CD8-positive, alpha-beta memory T cell (primary cell): ENCODE data around the gene CRYGD. TPM values are rescaled to one million over a fixed set of nuclear protein-coding genes. Genes with fewer than 3 reads are reported as not detected.
"Not testable (repeated sequence)": the region's sequence is repeated elsewhere in the genome, so short reads cannot be mapped to it uniquely, and the experiment has no call there.

ENCODE experiments used
- CTCF ChIA-PET: fragments of 350-600 bp; sonication (Branson Sonifier 250); formaldehyde crosslinking; loops from one replicate; lab custom pipeline; 2021; ENCODE audit warnings: antibody characterized with exemption; lab: Charles Lee
- POLR2A ChIA-PET: fragments of 350-600 bp; sonication (Branson Sonifier 250); formaldehyde crosslinking; loops from one replicate; lab custom pipeline; 2021; ENCODE audit warnings: antibody characterized with exemption; lab: Charles Lee
- DNase-seq, 5 donors: peaks; one replicate each; pipeline versions ENCODE4 v3.0.0 to v3.0.0-alpha.2; 2020 to 2022; ENCODE audit warnings: mixed read lengths in 1 of 5
- H3K27ac ChIP-seq: one replicate; pipeline ENCODE4 v1.7.0; 2013; ENCODE audit warnings: low read depth, mild to moderate bottlenecking, low read length, moderate library complexity
- H3K27me3 ChIP-seq: 2 replicates; pipeline ENCODE4 v1.7.0; 2013; ENCODE audit warnings: low read length, mild to moderate bottlenecking; ENCODE audit not compliant: insufficient read depth, poor library complexity, severe bottlenecking
- H3K36me3 ChIP-seq: 2 replicates; pipeline ENCODE4 v1.7.0; 2013; ENCODE audit warnings: mild to moderate bottlenecking, low read length, moderate library complexity; ENCODE audit not compliant: insufficient read depth
- H3K4me1 ChIP-seq: 2 replicates; pipeline ENCODE4 v1.7.0; 2013; ENCODE audit warnings: mild to moderate bottlenecking, low read length, moderate library complexity; ENCODE audit not compliant: insufficient read depth
- H3K4me3 ChIP-seq: 2 replicates; pipeline ENCODE4 v1.7.0; 2013; ENCODE audit warnings: mild to moderate bottlenecking, low read length
- H3K9me3 ChIP-seq: 2 replicates; pipeline ENCODE4 v1.7.0; 2013; ENCODE audit warnings: mild to moderate bottlenecking, low read length
- H3K27ac Mint-ChIP-seq, 8 donors: one replicate each; pipeline ENCODE4 v1.8.0; 2020 to 2021; ENCODE audit warnings: mixed read lengths in 8 of 8, mild to moderate bottlenecking in 6 of 8, inconsistent platforms in 3 of 8, moderate library complexity in 3 of 8
- H3K27me3 Mint-ChIP-seq, 2 donors: one replicate each; pipeline ENCODE4 v1.8.0; 2020 to 2021; ENCODE audit warnings: mixed read lengths in 2 of 2, mild to moderate bottlenecking in 1 of 2, moderate library complexity in 1 of 2
- H3K36me3 Mint-ChIP-seq, 3 donors: one replicate each; pipeline ENCODE4 v1.8.0; 2020 to 2021; ENCODE audit warnings: mixed read lengths in 3 of 3, inconsistent platforms in 1 of 3, mild to moderate bottlenecking in 1 of 3
- H3K4me1 Mint-ChIP-seq, 3 donors: one replicate each; pipeline ENCODE4 v1.8.0; 2020 to 2021; ENCODE audit warnings: mixed read lengths in 3 of 3, inconsistent platforms in 1 of 3, mild to moderate bottlenecking in 1 of 3
- H3K4me3 Mint-ChIP-seq, 7 donors: one replicate each; pipeline ENCODE4 v1.8.0; 2020 to 2021; ENCODE audit warnings: mixed read lengths in 7 of 7, mild to moderate bottlenecking in 6 of 7, moderate library complexity in 4 of 7, inconsistent platforms in 2 of 7
- H3K9me3 Mint-ChIP-seq, 5 donors: one replicate each; pipeline ENCODE4 v1.8.0; 2020 to 2022; ENCODE audit warnings: mixed read lengths in 5 of 5, mild to moderate bottlenecking in 3 of 5, moderate library complexity in 2 of 5, inconsistent platforms in 1 of 5
- polyA plus RNA-seq: library from polyadenylated mRNA; unstranded; fragments of 300-500 nt; fragmentation: Illumina TruSeq; gene quantifications from one replicate; pipeline ENCODE4 v1.2.3, GENCODE V29; 2021
- total RNA-seq, 2 experiments: library from RNA; stranded (reverse); gene quantifications; one replicate each; pipeline ENCODE4 v1.2.3, GENCODE V29; 2021

Gene CRYGD
- total and polyA plus RNA-seq, 3 experiments from 2014 or later: not detected

DNA sequence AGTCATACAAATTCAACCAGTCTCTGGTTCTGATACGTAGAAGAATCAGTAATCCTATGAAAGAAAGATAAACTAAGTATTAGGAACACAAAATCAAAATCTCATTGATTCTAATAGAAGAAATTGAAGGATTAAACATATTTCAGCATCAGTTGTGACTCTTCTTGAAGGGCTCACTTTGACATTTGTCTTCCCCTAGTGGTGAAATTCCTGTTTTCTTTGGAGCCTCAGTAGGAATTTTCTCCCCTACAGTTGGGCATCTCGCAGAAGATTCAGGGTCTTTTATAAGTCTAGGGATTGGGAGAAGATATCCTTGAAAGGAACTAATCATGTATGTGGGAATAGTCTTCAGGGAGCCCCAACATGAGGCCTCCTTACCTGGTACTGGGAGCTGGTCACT lies 24.5 kb upstream of the CRYGD start:
- no peak overlapping the region for H3K4me3 ChIP-seq
- Mint-ChIP-seq H3K4me3 (no peak overlapping the region), H3K27ac (no peak overlapping the region), H3K4me1 (no peaks in the 10 kb centered on the region), H3K9me3 (peaks cover 0 to 12% (median 10%) of the 10 kb centered on the region in 5 donors), H3K36me3 (peaks cover 0 to 3% (median 0%) of the 10 kb centered on the region in 3 donors), H3K27me3 (peaks cover 7 to 10% of the 10 kb centered on the region in 2 donors)
- no peak overlapping the region for H3K27ac ChIP-seq
- ChIA-PET CTCF (no interaction called here), POLR2A (no interaction called here)
- H3K36me3 ChIP-seq: no peaks in the 10 kb centered on the region
- H3K4me1 ChIP-seq: no peaks in the 10 kb centered on the region
- no peaks in the 10 kb centered on the region for H3K9me3 ChIP-seq
- no peak for DNase-seq
- no peaks in the 10 kb centered on the region for H3K27me3 ChIP-seq

GRCh38 chr2:208147759-208148158 lies 23.4 kb upstream of the CRYGD start:
- Mint-ChIP-seq H3K4me1 (no peaks in the 10 kb centered on the region), H3K27ac (no peak overlapping the region), H3K27me3 (peaks cover 7 to 9% of the 10 kb centered on the region in 2 donors), H3K36me3 (peaks cover 0 to 3% (median 0%) of the 10 kb centered on the region in 3 donors), H3K9me3 (peaks cover 0 to 12% (median 10%) of the 10 kb centered on the region in 5 donors), H3K4me3 (no peak overlapping the region)
- no peak overlapping the region for H3K4me3 ChIP-seq
- ChIA-PET POLR2A (interaction anchor here (0.9 kb wide), 1 partner anchor 8 kb away, joined by 3 read pairs; no protein-coding TSS in a partner anchor), CTCF (no interaction called here)
- no peak overlapping the region for H3K27ac ChIP-seq
- H3K9me3 ChIP-seq: no peaks in the 10 kb centered on the region
- DNase-seq: no peak
- no peaks in the 10 kb centered on the region for H3K36me3 ChIP-seq
- H3K4me1 ChIP-seq: no peaks in the 10 kb centered on the region
- no peaks in the 10 kb centered on the region for H3K27me3 ChIP-seq

- H3K36me3 ChIP-seq: no peaks in the 10 kb centered on the region
- H3K27ac ChIP-seq: no peak overlapping the region
- ChIA-PET POLR2A (no interaction called here), CTCF (no interaction called here)
- H3K27me3 ChIP-seq: no peaks in the 10 kb centered on the region
- H3K36me3 Mint-ChIP-seq: peaks cover 0 to 3% (median 0%) of the 10 kb centered on the region in 3 donors
- H3K27ac Mint-ChIP-seq: no peak overlapping the region
- no peaks in the 10 kb centered on the region for H3K4me1 Mint-ChIP-seq
- H3K4me3 ChIP-seq: no peak overlapping the region
- no peaks in the 10 kb centered on the region for H3K4me1 ChIP-seq
- H3K27me3 Mint-ChIP-seq: peaks cover 7 to 8% of the 10 kb centered on the region in 2 donors
- no peak overlapping the region for H3K4me3 Mint-ChIP-seq
- peaks cover 0 to 12% (median 10%) of the 10 kb centered on the region in 5 donors for H3K9me3 Mint-ChIP-seq
- H3K9me3 ChIP-seq: no peaks in the 10 kb centered on the region
- DNase-seq: no peak
These were observed 22.7 kb upstream of the CRYGD start for GRCh38 chr2:208147008-208147407.

DNA sequence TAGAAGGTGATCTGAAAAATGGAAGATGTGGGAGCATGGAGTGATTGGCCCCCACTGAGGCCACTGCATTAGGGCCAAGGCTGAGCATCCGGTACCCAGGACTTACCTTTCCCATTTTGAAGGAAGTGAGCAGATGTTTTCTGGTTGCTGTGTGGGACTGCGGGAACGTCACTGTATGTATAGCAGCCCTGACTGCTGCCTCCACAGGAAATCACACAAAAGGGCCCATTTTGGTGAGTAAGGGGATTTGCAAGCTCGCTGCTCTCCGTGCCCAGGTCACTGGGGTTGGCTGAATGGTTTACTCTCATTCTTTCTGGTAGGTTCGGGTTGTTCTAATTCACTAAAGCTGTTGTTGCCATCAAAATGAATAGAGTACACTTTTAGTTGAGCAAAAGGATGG lies 21.7 kb upstream of the CRYGD start, which contains the start of gene CRYGB:
TSS of gene CRYGB (minus strand) at position 153 of the 400 bp plus-strand sequence. CDS start at position 115, 38 bp downstream.
- Histone ChIP-seq H3K4me3 (no peak within 1 kb of the TSS), H3K36me3 (no peaks in the 10 kb centered on the region), H3K9me3 (no peaks in the 10 kb centered on the region), H3K27ac (no peak within 1 kb of the TSS), H3K27me3 (no peaks in the 10 kb centered on the region), H3K4me1 (no peaks in the 10 kb centered on the region)
- Mint-ChIP-seq H3K4me3 (no peak within 1 kb of the TSS), H3K4me1 (no peaks in the 10 kb centered on the region), H3K36me3 (no peaks in the 10 kb centered on the region), H3K27ac (no peak within 1 kb of the TSS), H3K27me3 (peaks cover 5 to 7% of the 10 kb centered on the region in 2 donors), H3K9me3 (peaks cover 0 to 8% (median 4%) of the 10 kb centered on the region in 5 donors)
- ChIA-PET CTCF (no interaction called here), POLR2A (no interaction called here)
- DNase-seq: no peak

DNA sequence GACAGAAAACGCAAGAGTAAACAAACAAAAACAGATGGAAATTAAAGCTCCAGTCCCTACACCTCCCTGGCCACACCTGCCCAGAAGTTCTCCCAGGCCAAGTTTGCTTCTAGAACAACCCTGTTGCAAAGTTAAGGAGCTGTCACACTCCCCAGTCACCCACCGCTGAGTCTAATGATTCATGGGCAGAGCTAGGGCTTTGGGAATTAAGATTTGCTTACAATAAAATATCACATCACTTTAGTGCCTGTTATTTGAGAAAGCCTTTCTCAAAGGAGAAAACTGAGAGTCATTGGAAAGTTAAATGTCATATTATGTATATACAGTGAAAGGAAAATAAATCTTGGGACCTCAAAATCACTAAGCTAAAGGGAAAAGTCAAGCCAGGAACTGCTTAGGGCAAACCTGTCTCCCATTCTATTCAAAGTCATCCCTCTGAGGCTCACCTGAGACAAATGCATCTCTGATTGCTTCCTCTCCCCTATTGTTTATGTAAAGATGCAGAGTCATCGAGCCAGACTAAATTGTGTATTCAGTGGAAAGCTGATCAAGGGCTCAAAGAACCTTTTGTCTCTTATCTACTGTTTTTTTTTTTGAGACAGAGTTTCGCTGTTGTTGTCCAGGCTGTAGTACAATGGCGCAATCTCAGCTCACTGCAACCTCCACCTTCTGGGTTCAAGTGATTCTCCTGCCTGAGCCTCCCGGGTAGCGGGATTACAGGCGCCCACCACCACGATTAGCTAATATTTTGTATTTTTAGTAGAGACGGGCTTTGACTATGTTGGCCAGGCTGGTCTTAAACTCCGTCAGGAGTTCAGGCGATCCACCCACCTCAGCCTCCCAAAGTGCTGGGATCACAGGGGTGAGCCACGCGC lies 18.8 kb upstream of the CRYGD start:
- no peaks in the 10 kb centered on the region for H3K4me1 ChIP-seq
- ChIA-PET CTCF (no interaction called here), POLR2A (no interaction called here)
- Mint-ChIP-seq H3K4me1 (no peaks in the 10 kb centered on the region), H3K4me3 (no peak overlapping the region), H3K27me3 (peaks cover 0 to 7% of the 10 kb centered on the region in 2 donors), H3K27ac (no peak overlapping the region), H3K9me3 (peaks cover 0 to 3% (median 0%) of the 10 kb centered on the region in 5 donors), H3K36me3 (peaks cover 0 to 1% (median 0%) of the 10 kb centered on the region in 3 donors)
- no peaks in the 10 kb centered on the region for H3K36me3 ChIP-seq
- no peak overlapping the region for H3K27ac ChIP-seq
- no peak for DNase-seq
- no peaks in the 10 kb centered on the region for H3K9me3 ChIP-seq
- no peaks in the 10 kb centered on the region for H3K27me3 ChIP-seq
- no peak overlapping the region for H3K4me3 ChIP-seq

DNA sequence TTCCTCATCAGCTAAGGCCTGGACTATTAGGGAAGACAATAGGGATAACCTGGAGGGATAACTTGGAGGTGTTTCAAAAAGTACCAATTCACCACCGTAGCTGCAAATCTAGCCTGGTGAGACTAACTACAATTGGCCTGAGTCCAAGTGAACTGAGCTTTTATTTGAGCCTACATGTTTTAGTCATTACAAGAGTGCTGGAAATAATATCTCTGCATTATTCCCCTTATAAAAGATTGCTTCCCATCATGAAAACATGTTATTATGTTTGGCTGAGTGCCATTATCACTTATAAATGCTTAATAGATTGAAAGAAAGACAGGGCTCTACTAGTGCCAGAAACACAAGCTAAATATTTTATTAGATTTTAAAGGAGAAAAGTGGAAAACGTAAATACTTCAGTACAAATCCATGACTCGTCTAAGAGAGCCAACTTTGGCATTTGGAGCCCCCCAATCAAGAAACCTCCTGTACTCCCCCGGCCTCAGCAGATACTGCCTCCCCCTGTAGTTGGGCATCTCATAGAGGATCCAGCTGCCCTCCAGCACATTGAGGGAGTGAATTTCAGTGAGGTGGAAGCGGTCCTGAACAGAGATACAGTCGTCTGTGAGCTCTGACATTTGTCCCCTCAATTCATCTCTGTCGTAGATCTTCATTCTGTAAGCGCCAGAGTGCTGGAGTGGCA lies 18.1 kb upstream of the CRYGD start:
- Mint-ChIP-seq H3K27ac (no peak overlapping the region), H3K9me3 (peaks cover 0 to 6% (median 0%) of the 10 kb centered on the region in 5 donors), H3K36me3 (peaks cover 0 to 4% (median 0%) of the 10 kb centered on the region in 3 donors), H3K27me3 (peaks cover 1 to 7% of the 10 kb centered on the region in 2 donors), H3K4me3 (no peak overlapping the region), H3K4me1 (no peaks in the 10 kb centered on the region)
- ChIA-PET POLR2A (no interaction called here), CTCF (no interaction called here)
- Histone ChIP-seq H3K27me3 (no peaks in the 10 kb centered on the region), H3K9me3 (no peaks in the 10 kb centered on the region), H3K27ac (no peak overlapping the region), H3K4me3 (no peak overlapping the region), H3K4me1 (no peaks in the 10 kb centered on the region), H3K36me3 (no peaks in the 10 kb centered on the region)
- no peak for DNase-seq

DNA sequence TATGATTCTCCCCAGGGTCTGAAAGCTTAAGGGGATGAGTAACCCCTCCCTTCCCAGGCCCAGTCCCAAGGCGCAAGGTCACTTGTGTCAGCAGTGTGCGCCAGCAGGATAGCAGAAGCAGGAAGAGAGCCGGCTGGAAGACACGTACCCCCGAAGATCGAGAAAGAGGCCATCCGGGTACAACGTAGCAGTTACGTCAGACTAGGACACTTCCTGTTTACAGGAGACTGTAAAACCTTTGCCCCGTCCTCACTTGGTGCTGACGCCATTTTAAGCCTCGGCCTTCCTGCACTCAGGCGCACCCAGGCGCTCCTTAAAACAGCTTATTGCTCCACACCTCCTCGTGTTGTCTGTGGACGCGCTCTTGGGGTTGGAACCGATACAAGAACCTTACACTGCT lies 15.1 kb upstream of the CRYGD start:
- Mint-ChIP-seq H3K27ac (no peak overlapping the region), H3K36me3 (peaks cover 0 to 4% (median 0%) of the 10 kb centered on the region in 3 donors), H3K4me3 (no peak overlapping the region), H3K27me3 (peaks cover 0 to 4% of the 10 kb centered on the region in 2 donors), H3K9me3 (peaks cover 0 to 6% (median 0%) of the 10 kb centered on the region in 5 donors), H3K4me1 (peaks cover 6 to 11% (median 8%) of the 10 kb centered on the region in 3 donors)
- Histone ChIP-seq H3K4me1 (peaks cover 7% of the 10 kb centered on the region), H3K36me3 (no peaks in the 10 kb centered on the region), H3K9me3 (no peaks in the 10 kb centered on the region), H3K27ac (no peak overlapping the region), H3K27me3 (no peaks in the 10 kb centered on the region), H3K4me3 (no peak overlapping the region)
- no peak for DNase-seq
- CTCF ChIA-PET: no interaction called here
- POLR2A ChIA-PET: no interaction called here

DNA sequence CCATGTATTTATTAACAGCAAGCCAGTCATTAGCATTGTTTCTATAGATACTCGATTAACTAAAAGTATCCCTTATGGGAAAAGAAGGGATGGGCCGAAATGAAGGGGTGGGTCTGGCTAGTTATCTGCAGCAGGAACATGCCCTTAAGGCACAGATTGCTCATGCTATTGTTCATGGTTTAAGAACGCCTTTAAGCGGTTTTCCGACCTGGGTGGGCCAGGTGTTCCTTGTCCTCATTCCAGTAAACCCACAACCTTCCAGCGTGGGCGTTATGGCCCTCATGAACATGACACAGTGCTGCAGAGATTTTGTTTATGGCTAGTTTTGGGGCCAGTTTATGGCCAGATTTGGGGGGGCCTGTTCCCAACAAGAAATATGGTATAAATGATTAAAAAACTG lies 14.0 kb upstream of the CRYGD start:
- H3K4me1 ChIP-seq, H3K4me3 Mint-ChIP-seq, H3K36me3 Mint-ChIP-seq, H3K9me3 ChIP-seq, H3K27ac ChIP-seq, H3K4me3 ChIP-seq, H3K27me3 ChIP-seq, H3K27me3 Mint-ChIP-seq, POLR2A ChIA-PET, H3K27ac Mint-ChIP-seq, H3K36me3 ChIP-seq, DNase-seq, H3K9me3 Mint-ChIP-seq, CTCF ChIA-PET: not testable (repeated sequence)
- H3K4me1 Mint-ChIP-seq: peaks cover 6 to 11% (median 8%) of the 10 kb centered on the region in 3 donors
